Measurements from ENCODE around the gene ZNF839.
"Not testable (repeated sequence)": the region's sequence is repeated elsewhere in the genome, so short reads cannot be mapped to it uniquely, and the experiment has no call there.

ZNF839 gene

GRCh38 chr14:102323102-102323501 is 3.6 kb downstream of the ZNF839 start:
- H4K20me1 ChIP-seq (ENCODE audit: low read depth, low read length) = no peaks in the 10 kb centered on the region
- no peaks in the 10 kb centered on the region for H3K27me3 ChIP-seq (ENCODE audit: low read length)
- no peaks in the 10 kb centered on the region for H3K9me3 ChIP-seq (ENCODE audit: insufficient read depth, low read length)
- TF ChIP-seq CTCF (IDR thresholded peaks at IDR 0.05; ENCODE audit: insufficient read depth, low read length, poor library complexity, severe bottlenecking) (peak; percentile 31), EZH2phosphoT487 (conservative IDR thresholded peaks at IDR 0.05; ENCODE audit: low read length) (no peak)
- peaks cover under 1% of the 10 kb centered on the region; the same call in 1 of the 2 replicates for H3F3A ChIP-seq (ENCODE audit: insufficient read depth)
- H3K9me2 ChIP-seq (replicated peaks; ENCODE audit: insufficient read depth, low read length) = no peaks in the 10 kb centered on the region
- H3K4me3 ChIP-seq (ENCODE audit: insufficient read depth, low read length, poor library complexity, severe bottlenecking) = no peak overlapping the region
- no peaks in the 10 kb centered on the region for H3K36me3 ChIP-seq (ENCODE audit: low read length)
- H2AFZ ChIP-seq (ENCODE audit: low read depth, low read length, severe bottlenecking) = no peak overlapping the region
- H3K4me2 ChIP-seq (ENCODE audit: low read depth, low read length, poor library complexity, severe bottlenecking) = no peak overlapping the region
- H3K27ac ChIP-seq (ENCODE audit: low read depth, low read length) = no peak overlapping the region
- no peaks in the 10 kb centered on the region for H3K79me2 ChIP-seq (ENCODE audit: insufficient read depth, low read length)
- no peak overlapping the region for H3K9ac ChIP-seq (ENCODE audit: low read length)

DNA sequence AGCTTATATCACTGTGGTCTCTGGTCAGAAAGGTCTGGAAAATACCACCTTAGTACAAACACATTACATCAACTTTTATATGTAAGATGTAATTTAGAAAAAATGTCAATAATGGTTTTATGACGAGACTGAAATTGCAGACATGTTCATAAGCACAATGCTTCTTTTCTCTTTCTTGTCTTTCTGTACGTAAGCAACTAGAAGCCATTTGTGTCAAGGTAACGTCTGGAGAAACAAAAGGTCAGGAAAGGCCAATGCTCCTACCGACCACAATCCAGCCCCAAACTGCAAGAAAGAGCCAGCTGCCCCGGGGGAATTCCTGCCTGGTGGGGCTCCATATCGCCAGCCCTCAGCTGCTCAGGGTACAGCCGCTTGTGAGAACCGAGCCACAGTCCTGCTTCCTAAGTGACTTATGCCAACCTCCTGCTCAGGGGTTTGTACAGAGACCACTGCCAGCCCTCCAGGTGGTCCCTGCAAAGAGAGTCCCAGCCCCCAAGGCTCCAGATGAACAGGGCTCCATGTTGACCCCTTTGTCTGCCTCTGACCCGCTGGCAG is 6.3 kb downstream of the ZNF839 start:
- Histone ChIP-seq H3K27ac (ENCODE audit: low read depth, low read length) (no peak overlapping the region), H3K9ac (ENCODE audit: low read length) (no peak overlapping the region), H3K27me3 (ENCODE audit: low read length) (no peaks in the 10 kb centered on the region), H3K36me3 (ENCODE audit: low read length) (no peaks in the 10 kb centered on the region), H3K4me2 (ENCODE audit: low read depth, low read length, poor library complexity, severe bottlenecking) (no peak overlapping the region), H3F3A (ENCODE audit: insufficient read depth) (no peaks in the 10 kb centered on the region), H2AFZ (ENCODE audit: low read depth, low read length, severe bottlenecking) (no peak overlapping the region), H3K9me3 (ENCODE audit: insufficient read depth, low read length) (no peaks in the 10 kb centered on the region), H3K79me2 (ENCODE audit: insufficient read depth, low read length) (no peaks in the 10 kb centered on the region), H3K4me3 (ENCODE audit: insufficient read depth, low read length, poor library complexity, severe bottlenecking) (no peak overlapping the region), H3K9me2 (replicated peaks; ENCODE audit: insufficient read depth, low read length) (no peaks in the 10 kb centered on the region), H4K20me1 (ENCODE audit: low read depth, low read length) (no peaks in the 10 kb centered on the region)
- TF ChIP-seq EZH2phosphoT487 (conservative IDR thresholded peaks at IDR 0.05; ENCODE audit: low read length) (no peak), CTCF (IDR thresholded peaks at IDR 0.05; ENCODE audit: insufficient read depth, low read length, poor library complexity, severe bottlenecking) (no peak)

GRCh38 chr14:102326583-102326982 is 7.0 kb downstream of the ZNF839 start:
- TF ChIP-seq CTCF (IDR thresholded peaks at IDR 0.05; ENCODE audit: insufficient read depth, low read length, poor library complexity, severe bottlenecking) (no peak), EZH2phosphoT487 (conservative IDR thresholded peaks at IDR 0.05; ENCODE audit: low read length) (no peak)
- no peaks in the 10 kb centered on the region for H3F3A ChIP-seq (ENCODE audit: insufficient read depth)
- no peak overlapping the region for H3K4me3 ChIP-seq (ENCODE audit: insufficient read depth, low read length, poor library complexity, severe bottlenecking)
- no peaks in the 10 kb centered on the region for H3K27me3 ChIP-seq (ENCODE audit: low read length)
- no peaks in the 10 kb centered on the region for H3K79me2 ChIP-seq (ENCODE audit: insufficient read depth, low read length)
- H3K9me2 ChIP-seq (replicated peaks; ENCODE audit: insufficient read depth, low read length) = no peaks in the 10 kb centered on the region
- H3K9ac ChIP-seq (ENCODE audit: low read length) = no peak overlapping the region
- H2AFZ ChIP-seq (ENCODE audit: low read depth, low read length, severe bottlenecking) = no peak overlapping the region
- no peaks in the 10 kb centered on the region for H3K9me3 ChIP-seq (ENCODE audit: insufficient read depth, low read length)
- H4K20me1 ChIP-seq (ENCODE audit: low read depth, low read length) = no peaks in the 10 kb centered on the region
- H3K4me2 ChIP-seq (ENCODE audit: low read depth, low read length, poor library complexity, severe bottlenecking) = no peak overlapping the region
- H3K36me3 ChIP-seq (ENCODE audit: low read length) = no peaks in the 10 kb centered on the region
- no peak overlapping the region for H3K27ac ChIP-seq (ENCODE audit: low read depth, low read length)

DNA sequence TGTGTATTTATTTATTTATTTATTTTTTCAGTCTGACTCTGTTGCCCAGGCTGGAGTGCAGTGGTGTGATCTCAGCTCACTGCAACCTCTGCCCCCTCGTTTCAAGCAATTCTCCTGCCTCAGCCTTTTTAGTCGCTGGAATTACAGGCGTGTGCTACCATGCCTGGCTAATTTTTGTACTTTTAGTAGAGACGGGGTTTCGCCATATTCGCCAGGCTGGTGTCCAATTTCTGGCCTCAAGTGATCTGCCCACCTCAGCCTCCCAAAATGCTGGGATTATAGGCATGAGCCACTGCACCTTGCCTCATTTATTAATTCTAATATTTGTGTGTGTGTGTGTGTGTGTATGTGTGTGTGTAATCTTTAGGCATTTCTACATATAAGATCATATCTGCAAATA is 9.8 kb downstream of the ZNF839 start:
- H3K9ac ChIP-seq (ENCODE audit: low read length); H3K36me3 ChIP-seq (ENCODE audit: low read length); H4K20me1 ChIP-seq (ENCODE audit: low read depth, low read length); H3K9me2 ChIP-seq (replicated peaks; ENCODE audit: insufficient read depth, low read length); H3K4me2 ChIP-seq (ENCODE audit: low read depth, low read length, poor library complexity, severe bottlenecking); H3F3A ChIP-seq (ENCODE audit: insufficient read depth); H3K9me3 ChIP-seq (ENCODE audit: insufficient read depth, low read length); H3K27ac ChIP-seq (ENCODE audit: low read depth, low read length); H3K79me2 ChIP-seq (ENCODE audit: insufficient read depth, low read length); H3K4me3 ChIP-seq (ENCODE audit: insufficient read depth, low read length, poor library complexity, severe bottlenecking); H2AFZ ChIP-seq (ENCODE audit: low read depth, low read length, severe bottlenecking); H3K27me3 ChIP-seq (ENCODE audit: low read length): not testable (repeated sequence)
